CD14-positive monocyte (primary cell): Measurements from ENCODE around the gene FKBP3. TPM values are rescaled to one million over a fixed set of nuclear protein-coding genes. Genes with fewer than 3 reads are reported as not detected.

ENCODE experiments used
- DNase-seq, 3 donors: peaks; one replicate each; pipeline ENCODE4 v3.0.0-alpha.2; 2011 to 2022
- H2AFZ ChIP-seq: 2 replicates; pipeline ENCODE4 v1.6.0; 2012; ENCODE audit warnings: mild to moderate bottlenecking, low read depth, low read length, inconsistent platforms; ENCODE audit not compliant: insufficient read depth, poor library complexity, severe bottlenecking
- H3K27ac ChIP-seq, 2 donors: 1 replicate in 1 of 2; 2 replicates in 1 of 2; pipeline ENCODE4 v1.5.1; 2012 to 2013; ENCODE audit warnings: low read length in 2 of 2, control low read depth in 1 of 2, inconsistent platforms in 1 of 2, low read depth in 1 of 2, mild to moderate bottlenecking in 1 of 2
- H3K27me3 ChIP-seq, 2 donors: one replicate each; pipeline versions ENCODE4 v1.6.0 to v1.6.1; 2011 to 2013; ENCODE audit warnings: low read length in 2 of 2; ENCODE audit not compliant: control insufficient read depth in 2 of 2, insufficient read depth in 2 of 2
- H3K36me3 ChIP-seq, 2 donors: replicated peaks in 1 of 2; 1 replicate in 1 of 2; 2 replicates in 1 of 2; pipeline versions ENCODE4 v1.5.1 to v1.6.1; 2012 to 2013; ENCODE audit warnings: low read length in 2 of 2, control low read depth in 1 of 2, inconsistent platforms in 1 of 2, mild to moderate bottlenecking in 1 of 2; ENCODE audit not compliant: insufficient read depth in 2 of 2, control insufficient read depth in 1 of 2
- H3K4me1 ChIP-seq, 2 donors: 1 replicate in 1 of 2; 2 replicates in 1 of 2; pipeline versions ENCODE4 v1.5.1 to v1.6.1; 2012 to 2013; ENCODE audit warnings: low read length in 2 of 2, control low read depth in 1 of 2, inconsistent platforms in 1 of 2, mild to moderate bottlenecking in 1 of 2, moderate library complexity in 1 of 2; ENCODE audit not compliant: insufficient read depth in 2 of 2, control insufficient read depth in 1 of 2
- H3K4me2 ChIP-seq: replicated peaks from 2 replicates; pipeline ENCODE3; 2012; ENCODE audit warnings: low read length, moderate library complexity, mild to moderate bottlenecking; ENCODE audit not compliant: poor library complexity, severe bottlenecking; ENCODE audit errors: extremely low read depth
- H3K4me3 ChIP-seq, 3 experiments: fragments of 200-600 bp in 1 of 3; sonication (generic) in 1 of 3; replicated peaks in 1 of 3; 1 replicate in 2 of 3; 2 replicates in 1 of 3; pipeline ENCODE4 v1.5.1; 2011 to 2013; ENCODE audit warnings: low read length in 3 of 3, mild to moderate bottlenecking in 3 of 3, control low read depth in 2 of 3, low read depth in 2 of 3, inconsistent platforms in 1 of 3, moderate library complexity in 1 of 3
- H3K79me2 ChIP-seq: 2 replicates; pipeline ENCODE4 v1.6.0; 2012; ENCODE audit warnings: mild to moderate bottlenecking, control low read depth, inconsistent platforms, low read length, moderate library complexity; ENCODE audit not compliant: insufficient read depth
- H3K9ac ChIP-seq: 2 replicates; pipeline ENCODE4 v1.6.0; 2017; ENCODE audit warnings: low read length, mild to moderate bottlenecking; ENCODE audit not compliant: insufficient read depth, poor library complexity, severe bottlenecking
- H3K9me3 ChIP-seq, 2 donors: replicated peaks in 1 of 2; 1 replicate in 1 of 2; 2 replicates in 1 of 2; pipeline versions ENCODE4 v1.5.1 to v1.6.1; 2012 to 2013; ENCODE audit warnings: low read length in 2 of 2, control low read depth in 1 of 2; ENCODE audit not compliant: control insufficient read depth in 1 of 2, insufficient read depth in 1 of 2
- H4K20me1 ChIP-seq: 2 replicates; pipeline ENCODE4 v1.6.0; 2012; ENCODE audit warnings: mild to moderate bottlenecking, low read length, control low read depth, moderate library complexity; ENCODE audit not compliant: insufficient read depth
- H3K27ac Mint-ChIP-seq, 7 donors: one replicate each; pipeline ENCODE4 v1.8.0; 2020; ENCODE audit warnings: mild to moderate bottlenecking in 7 of 7, mixed read lengths in 7 of 7, moderate library complexity in 6 of 7, inconsistent platforms in 2 of 7
- H3K27me3 Mint-ChIP-seq, 3 donors: one replicate each; pipeline ENCODE4 v1.8.0; 2021 to 2022; ENCODE audit warnings: low read depth in 3 of 3, mild to moderate bottlenecking in 3 of 3, mixed read lengths in 3 of 3, moderate library complexity in 3 of 3, inconsistent platforms in 1 of 3
- H3K36me3 Mint-ChIP-seq, 2 donors: one replicate each; pipeline ENCODE4 v1.8.0; 2020; ENCODE audit warnings: mixed read lengths in 2 of 2, inconsistent platforms in 1 of 2, mild to moderate bottlenecking in 1 of 2
- H3K4me1 Mint-ChIP-seq: one replicate; pipeline ENCODE4 v1.8.0; 2020; ENCODE audit warnings: mild to moderate bottlenecking, mixed read lengths
- H3K4me3 Mint-ChIP-seq, 2 donors: one replicate each; pipeline ENCODE4 v1.8.0; 2020; ENCODE audit warnings: mild to moderate bottlenecking in 2 of 2, mixed read lengths in 2 of 2, moderate library complexity in 1 of 2
- H3K9me3 Mint-ChIP-seq, 7 donors: one replicate each; pipeline ENCODE4 v1.8.0; 2020 to 2022; ENCODE audit warnings: mixed read lengths in 7 of 7, mild to moderate bottlenecking in 6 of 7, moderate library complexity in 6 of 7, inconsistent platforms in 2 of 7
- CTCF ChIP-seq: fragments of 200-600 bp; IDR thresholded peaks from one replicate; pipeline ENCODE4 v1.8.0; 2022; ENCODE audit warnings: antibody characterized with exemption, mild to moderate bottlenecking
- WGBS: methylation state at CpG from one replicate; pipeline ENCODE4 v1.1.5; 2013; ENCODE audit warnings: missing lambda C conversion rate; ENCODE audit not compliant: insufficient coverage; 5-methylcytosine and 5-hydroxymethylcytosine counted together
- intact Hi-C, 2 donors: fragments of 100-400 bp; cut with micrococcal nuclease; formaldehyde crosslinking; loops; one replicate each; pipeline versions ENCODE4 v1.15.0 to v1.15.1; 2023
- polyA plus RNA-seq, 3 donors: library from polyadenylated mRNA; depleted of rRNA in 1 of 3; unstranded in 2 of 3; stranded (reverse) in 1 of 3; fragments of 300-500 nt in 2 of 3; fragments of >200 nt in 1 of 3; fragmentation: Illumina TruSeq in 2 of 3; gene quantifications; 1 replicate in 2 of 3; 2 replicates in 1 of 3; pipeline ENCODE4 v1.2.3, GENCODE V29; 2012 to 2021

The FKBP3 gene
- polyA plus RNA-seq, 3 donors = 18.1 to 50.3 (median 42.5) TPM

GRCh38 chr14:45120096-45120495, 14.2 kb downstream of the FKBP3 start:
- no peak overlapping the region for H3K9ac ChIP-seq
- no peak for DNase-seq
- H3K9me3 Mint-ChIP-seq = peaks cover 0 to 2% (median 0%) of the 10 kb centered on the region in 7 donors
- H3K27ac ChIP-seq = peak overlapping the region in 1 of 2 donors; percentile 2
- H4K20me1 ChIP-seq = no peaks in the 10 kb centered on the region
- H3K36me3 Mint-ChIP-seq = peaks cover 52 to 85% of the 10 kb centered on the region in 2 donors
- intact Hi-C loops = no loop called here
- no peaks in the 10 kb centered on the region for H3K79me2 ChIP-seq
- peaks cover 66 to 96% of the 10 kb centered on the region in 2 donors for H3K36me3 ChIP-seq
- no peaks in the 10 kb centered on the region for H3K9me3 ChIP-seq
- no peaks in the 10 kb centered on the region for H3K4me1 Mint-ChIP-seq
- no peak overlapping the region for H3K4me3 Mint-ChIP-seq
- H2AFZ ChIP-seq = no peak overlapping the region
- no CpG with 5 or more reads among the region's 1 CpG for WGBS
- H3K4me3 ChIP-seq = no peak overlapping the region
- no peak overlapping the region for H3K4me2 ChIP-seq
- no peaks in the 10 kb centered on the region for H3K4me1 ChIP-seq
- H3K27me3 Mint-ChIP-seq = no peaks in the 10 kb centered on the region
- H3K27me3 ChIP-seq = no peaks in the 10 kb centered on the region
- no peak overlapping the region for H3K27ac Mint-ChIP-seq
- no peak for TF ChIP-seq CTCF

GRCh38 chr14:45118594-45118993, 15.7 kb downstream of the FKBP3 start:
- no peak overlapping the region for H3K27ac Mint-ChIP-seq
- H3K4me3 Mint-ChIP-seq = no peak overlapping the region
- Histone ChIP-seq H3K27me3 (no peaks in the 10 kb centered on the region), H3K79me2 (no peaks in the 10 kb centered on the region), H3K9me3 (no peaks in the 10 kb centered on the region), H3K36me3 (peaks cover 75 to 99% of the 10 kb centered on the region in 2 donors), H3K4me1 (no peaks in the 10 kb centered on the region), H4K20me1 (no peaks in the 10 kb centered on the region), H2AFZ (no peak overlapping the region), H3K27ac (no peak overlapping the region), H3K4me2 (no peak overlapping the region), H3K9ac (no peak overlapping the region), H3K4me3 (no peak overlapping the region)
- no peaks in the 10 kb centered on the region for H3K27me3 Mint-ChIP-seq
- H3K9me3 Mint-ChIP-seq = no peaks in the 10 kb centered on the region
- WGBS = 98% methylated on average over 4 of the region's 6 CpGs
- no peaks in the 10 kb centered on the region for H3K4me1 Mint-ChIP-seq
- intact Hi-C loops = no loop called here
- DNase-seq = no peak
- no peak for TF ChIP-seq CTCF
- H3K36me3 Mint-ChIP-seq = peaks cover 55 to 83% of the 10 kb centered on the region in 2 donors
